ENCODE results near the gene CNTNAP2.

GRCh38 chr7:146922782-146923181, 806.2 kb downstream of the CNTNAP2 start:
- TF ChIP-seq CTCF (IDR thresholded peaks at IDR 0.05; ENCODE audit: low read depth, low read length, missing input control) (no peak), FOXA1 (IDR thresholded peaks at IDR 0.05) (no peak), GABPA (IDR thresholded peaks at IDR 0.05 in 1 of 2, conservative IDR thresholded peaks at IDR 0.05 in 1 of 2) (no peak), FOXA2 (IDR thresholded peaks at IDR 0.05) (no peak), YY1 (IDR thresholded peaks at IDR 0.05) (no peak), ATF3 (IDR thresholded peaks at IDR 0.05) (no peak)
- TF ChIP-seq, protein P1, sequence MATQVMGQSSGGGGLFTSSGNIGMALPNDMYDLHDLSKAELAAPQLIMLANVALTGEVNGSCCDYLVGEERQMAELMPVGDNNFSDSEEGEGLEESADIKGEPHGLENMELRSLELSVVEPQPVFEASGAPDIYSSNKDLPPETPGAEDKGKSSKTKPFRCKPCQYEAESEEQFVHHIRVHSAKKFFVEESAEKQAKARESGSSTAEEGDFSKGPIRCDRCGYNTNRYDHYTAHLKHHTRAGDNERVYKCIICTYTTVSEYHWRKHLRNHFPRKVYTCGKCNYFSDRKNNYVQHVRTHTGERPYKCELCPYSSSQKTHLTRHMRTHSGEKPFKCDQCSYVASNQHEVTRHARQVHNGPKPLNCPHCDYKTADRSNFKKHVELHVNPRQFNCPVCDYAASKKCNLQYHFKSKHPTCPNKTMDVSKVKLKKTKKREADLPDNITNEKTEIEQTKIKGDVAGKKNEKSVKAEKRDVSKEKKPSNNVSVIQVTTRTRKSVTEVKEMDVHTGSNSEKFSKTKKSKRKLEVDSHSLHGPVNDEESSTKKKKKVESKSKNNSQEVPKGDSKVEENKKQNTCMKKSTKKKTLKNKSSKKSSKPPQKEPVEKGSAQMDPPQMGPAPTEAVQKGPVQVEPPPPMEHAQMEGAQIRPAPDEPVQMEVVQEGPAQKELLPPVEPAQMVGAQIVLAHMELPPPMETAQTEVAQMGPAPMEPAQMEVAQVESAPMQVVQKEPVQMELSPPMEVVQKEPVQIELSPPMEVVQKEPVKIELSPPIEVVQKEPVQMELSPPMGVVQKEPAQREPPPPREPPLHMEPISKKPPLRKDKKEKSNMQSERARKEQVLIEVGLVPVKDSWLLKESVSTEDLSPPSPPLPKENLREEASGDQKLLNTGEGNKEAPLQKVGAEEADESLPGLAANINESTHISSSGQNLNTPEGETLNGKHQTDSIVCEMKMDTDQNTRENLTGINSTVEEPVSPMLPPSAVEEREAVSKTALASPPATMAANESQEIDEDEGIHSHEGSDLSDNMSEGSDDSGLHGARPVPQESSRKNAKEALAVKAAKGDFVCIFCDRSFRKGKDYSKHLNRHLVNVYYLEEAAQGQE (IDR thresholded peaks at IDR 0.05): no peak
